DND-41 (cell line): ENCODE measurements around the gene GPR39.

Experiments used
- CTCF ChIP-seq: IDR thresholded peaks from 2 replicates; pipeline ENCODE4 v1.5.1; 2012; ENCODE audit warnings: borderline replicate concordance, low read length, moderate library complexity, mild to moderate bottlenecking; ENCODE audit not compliant: poor library complexity, severe bottlenecking; ENCODE audit errors: extremely low read depth
- EZH2 ChIP-seq: IDR thresholded peaks from 3 replicates; pipeline ENCODE4 v1.6.1; 2012; ENCODE audit warnings: borderline replicate concordance, low read depth, mild to moderate bottlenecking, moderate library complexity, low read length, inconsistent platforms; ENCODE audit not compliant: severe bottlenecking

- TF ChIP-seq CTCF, result no peak
- no peak for TF ChIP-seq EZH2
These were observed 263.9 kb downstream of the GPR39 start for GRCh38 chr2:132680544-132680943.
